Umbilical cord (tissue), 2 donors: Measurements from ENCODE around the gene XDH. TPM values are rescaled to one million over a fixed set of nuclear protein-coding genes. Genes with fewer than 3 reads are reported as not detected.

Experiments used
- DNase-seq: peaks from one replicate; pipeline ENCODE4 v3.0.0-alpha.2; 2015; ENCODE audit warnings: low spot score
- total RNA-seq: library from RNA; depleted of rRNA; stranded (reverse); fragments of >200 nt; gene quantifications from one replicate; pipeline ENCODE4 v1.2.3, GENCODE V29; 2014; ENCODE audit warnings: low replicate concordance; ENCODE audit not compliant: insufficient read depth

The XDH gene
- total RNA-seq, 1 donor from 2014 or later = 0.24 TPM

- DNase-seq = no peak
Measured at GRCh38 chr2:31402388-31402787, 12.2 kb downstream of the XDH start.

- peak; percentile 46 for DNase-seq
Measured at GRCh38 chr2:31401580-31401979, 13.0 kb downstream of the XDH start.

- DNase-seq = no peak
Measured at GRCh38 chr2:31398881-31399280, 15.7 kb downstream of the XDH start.

- no peak for DNase-seq
Measured at GRCh38 chr2:31397094-31397493, 17.4 kb downstream of the XDH start.

GRCh38 chr2:31390324-31390723 is 24.2 kb downstream of the XDH start:
- no peak for DNase-seq

- no peak for DNase-seq
Measured at GRCh38 chr2:31388736-31389135, 25.8 kb downstream of the XDH start.

- DNase-seq = no peak
Measured at GRCh38 chr2:31387850-31388249, 26.7 kb downstream of the XDH start.

GRCh38 chr2:31386648-31387047 is 27.9 kb downstream of the XDH start:
- no peak for DNase-seq

GRCh38 chr2:31386172-31386571 is 28.4 kb downstream of the XDH start:
- no peak for DNase-seq

GRCh38 chr2:31384771-31385276 is 29.7 kb downstream of the XDH start:
- DNase-seq = no peak

- no peak for DNase-seq
Measured at GRCh38 chr2:31384351-31384750, 30.2 kb downstream of the XDH start.

GRCh38 chr2:31383471-31384153 is 30.9 kb downstream of the XDH start:
- no peak for DNase-seq

- DNase-seq = no peak
Measured at GRCh38 chr2:31382452-31383120, 32.0 kb downstream of the XDH start.

GRCh38 chr2:31381601-31382000 is 32.9 kb downstream of the XDH start:
- DNase-seq = no peak

GRCh38 chr2:31380243-31380642 is 34.3 kb downstream of the XDH start:
- DNase-seq = no peak

GRCh38 chr2:31379747-31380146 is 34.8 kb downstream of the XDH start:
- DNase-seq = no peak

GRCh38 chr2:31378791-31379501 is 35.6 kb downstream of the XDH start:
- DNase-seq = no peak

- DNase-seq = no peak
Measured at GRCh38 chr2:31378389-31378788, 36.2 kb downstream of the XDH start.

GRCh38 chr2:31373127-31373526 is 41.4 kb downstream of the XDH start:
- DNase-seq = no peak

GRCh38 chr2:31372097-31372496 is 42.4 kb downstream of the XDH start:
- DNase-seq = no peak

- DNase-seq = no peak
Measured at GRCh38 chr2:31371691-31372090, 42.9 kb downstream of the XDH start.

- no peak for DNase-seq
Measured at GRCh38 chr2:31366733-31367132, 47.8 kb downstream of the XDH start.
